ENCODE measurements around the gene RETREG3.

The RETREG3 gene

GRCh38 chr17:42541041-42541833 lies 67.9 kb downstream of the RETREG3 start:
- TF ChIP-seq FOXP2 (optimal IDR thresholded peaks at IDR 0.05; ENCODE audit: borderline replicate concordance, extremely low read depth, extremely low read length, insufficient read depth) = no peak
- no peak for TF ChIP-seq TAF1 (IDR thresholded peaks at IDR 0.05; ENCODE audit: borderline replicate concordance, insufficient read depth, low read length)
- no peak for TF ChIP-seq SIN3A (IDR thresholded peaks at IDR 0.05; ENCODE audit: borderline replicate concordance, insufficient read depth, low read length)
- TF ChIP-seq REST (IDR thresholded peaks at IDR 0.05; ENCODE audit: insufficient read depth in 1 of 2, low read depth in 2 of 2, low read length in 2 of 2) = no peak
- no peak for TF ChIP-seq POLR2AphosphoS5 (IDR thresholded peaks at IDR 0.05; ENCODE audit: low read depth, low read length)

DNA sequence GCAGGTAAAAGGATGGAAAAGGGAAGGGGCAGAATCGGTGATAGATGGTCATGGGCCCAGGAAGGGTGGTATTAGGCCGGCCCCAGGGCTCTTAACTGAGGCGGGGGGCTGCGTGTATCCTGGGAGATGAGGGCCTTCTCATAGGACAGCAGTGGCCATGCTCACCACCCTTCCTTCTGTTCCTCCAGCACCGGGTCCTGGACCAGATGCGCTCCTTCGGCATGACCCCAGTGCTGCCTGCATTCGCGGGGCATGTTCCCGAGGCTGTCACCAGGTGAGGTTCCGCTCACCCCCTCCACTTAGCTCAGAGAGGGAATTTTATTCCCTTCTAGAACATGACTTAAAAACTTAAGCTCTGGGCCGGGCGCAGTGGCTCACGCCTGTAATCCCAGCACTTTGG lies 70.7 kb downstream of the RETREG3 start:
- TF ChIP-seq SIN3A (IDR thresholded peaks at IDR 0.05; ENCODE audit: borderline replicate concordance, insufficient read depth, low read length) (no peak), FOXP2 (optimal IDR thresholded peaks at IDR 0.05; ENCODE audit: borderline replicate concordance, extremely low read depth, extremely low read length, insufficient read depth) (no peak), TAF1 (IDR thresholded peaks at IDR 0.05; ENCODE audit: borderline replicate concordance, insufficient read depth, low read length) (no peak), POLR2AphosphoS5 (IDR thresholded peaks at IDR 0.05; ENCODE audit: low read depth, low read length) (no peak), REST (IDR thresholded peaks at IDR 0.05; ENCODE audit: insufficient read depth in 1 of 2, low read depth in 2 of 2, low read length in 2 of 2) (no peak)

DNA sequence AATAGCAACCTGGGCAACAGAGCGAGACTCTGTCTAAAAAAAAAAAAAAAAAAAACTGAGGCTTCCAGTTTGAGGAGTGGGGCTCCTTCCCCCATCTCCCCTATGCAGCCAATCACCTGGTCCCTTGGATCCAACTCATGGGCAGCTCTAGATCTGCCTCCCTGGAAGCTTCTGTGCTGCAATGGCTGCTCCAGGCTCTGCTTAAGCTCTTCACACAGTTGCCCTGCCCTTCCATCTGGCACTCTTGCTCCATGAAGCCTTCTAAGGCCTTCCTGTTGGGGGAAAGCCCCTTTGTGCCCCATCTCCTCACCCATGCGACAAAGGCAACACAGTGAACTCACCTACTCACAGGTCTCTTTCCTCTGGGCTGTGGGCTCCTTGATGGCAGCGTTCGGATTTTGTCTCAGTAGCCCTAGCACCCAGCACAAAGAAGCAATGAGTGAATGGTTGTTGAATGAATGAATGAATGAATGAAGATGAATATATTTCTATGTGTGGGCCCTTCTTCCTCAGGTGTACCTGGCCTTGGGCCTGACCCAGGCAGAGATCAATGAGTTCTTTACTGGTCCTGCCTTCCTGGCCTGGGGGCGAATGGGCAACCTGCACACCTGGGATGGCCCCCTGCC lies 71.2 kb downstream of the RETREG3 start:
- TF ChIP-seq SIN3A (IDR thresholded peaks at IDR 0.05; ENCODE audit: borderline replicate concordance, insufficient read depth, low read length) (no peak), POLR2AphosphoS5 (IDR thresholded peaks at IDR 0.05; ENCODE audit: low read depth, low read length) (no peak), REST (IDR thresholded peaks at IDR 0.05; ENCODE audit: insufficient read depth in 1 of 2, low read depth in 2 of 2, low read length in 2 of 2) (no peak)

DNA sequence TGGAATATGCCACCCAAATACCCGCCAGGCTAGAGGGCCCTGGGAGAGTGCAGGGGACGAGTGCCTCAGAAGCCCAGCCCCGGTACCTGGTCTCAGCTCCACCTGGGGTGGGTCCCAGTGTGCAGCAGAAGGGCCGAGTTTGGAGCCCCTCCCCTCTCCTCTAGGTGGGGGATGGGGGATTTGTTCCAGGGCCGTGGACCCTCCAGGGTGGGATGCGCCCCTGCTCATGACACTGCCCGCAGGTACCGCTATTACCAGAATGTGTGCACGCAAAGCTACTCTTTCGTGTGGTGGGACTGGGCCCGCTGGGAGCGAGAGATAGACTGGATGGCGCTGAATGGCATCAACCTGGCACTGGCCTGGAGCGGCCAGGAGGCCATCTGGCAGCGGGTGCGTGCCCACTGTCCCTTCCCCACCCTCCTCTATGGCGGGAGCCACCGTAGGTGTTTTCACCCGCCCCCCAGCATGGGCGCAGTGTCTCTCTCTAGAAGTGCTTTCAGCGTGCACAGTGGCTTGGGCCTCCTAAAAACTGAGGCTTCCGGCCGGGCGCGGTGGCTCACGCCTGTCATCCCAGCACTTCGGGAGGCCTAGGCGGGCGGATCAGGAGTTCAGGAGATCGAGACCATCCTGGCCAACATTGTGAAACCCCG lies 71.9 kb downstream of the RETREG3 start:
- TF ChIP-seq TAF1 (IDR thresholded peaks at IDR 0.05; ENCODE audit: borderline replicate concordance, insufficient read depth, low read length) (no peak), FOXP2 (optimal IDR thresholded peaks at IDR 0.05; ENCODE audit: borderline replicate concordance, extremely low read depth, extremely low read length, insufficient read depth) (no peak), POLR2AphosphoS5 (IDR thresholded peaks at IDR 0.05; ENCODE audit: low read depth, low read length) (no peak), REST (IDR thresholded peaks at IDR 0.05; ENCODE audit: insufficient read depth in 1 of 2, low read depth in 2 of 2, low read length in 2 of 2) (no peak), SIN3A (IDR thresholded peaks at IDR 0.05; ENCODE audit: borderline replicate concordance, insufficient read depth, low read length) (no peak)
